ENCODE results near the gene ESR2. TPM values are rescaled to one million over a fixed set of nuclear protein-coding genes. Genes with fewer than 3 reads are reported as not detected.

The ESR2 gene
- total and polyA plus RNA-seq, 2 donors (not counting 3 experiments of a cell fraction or from before 2014, with no cell fraction given) = 0.10 to 0.58 TPM

- TF ChIP-seq MYC (IDR thresholded peaks at IDR 0.05; ENCODE audit: low read depth, low read length) (no peak), JUN (IDR thresholded peaks at IDR 0.05; ENCODE audit: borderline replicate concordance, insufficient read depth, insufficient read length, low read depth) (no peak), GATA2 (IDR thresholded peaks at IDR 0.05; ENCODE audit: insufficient read depth, insufficient read length, low read depth, low read length) (no peak), POLR2A (IDR thresholded peaks at IDR 0.05; ENCODE audit: low read depth, low read length) (no peak), FOS (IDR thresholded peaks at IDR 0.05; ENCODE audit: borderline replicate concordance, insufficient read depth, low read length) (no peak), POLR2AphosphoS5 (IDR thresholded peaks at IDR 0.05; ENCODE audit: insufficient read depth, low read depth, low read length) (no peak), EZH2 (IDR thresholded peaks at IDR 0.05; ENCODE audit: borderline replicate concordance, low read depth, low read length, severe bottlenecking) (no peak), MAX (IDR thresholded peaks at IDR 0.05; ENCODE audit: insufficient read depth, insufficient read length) (no peak)
- TF ChIP-seq, protein P1, sequence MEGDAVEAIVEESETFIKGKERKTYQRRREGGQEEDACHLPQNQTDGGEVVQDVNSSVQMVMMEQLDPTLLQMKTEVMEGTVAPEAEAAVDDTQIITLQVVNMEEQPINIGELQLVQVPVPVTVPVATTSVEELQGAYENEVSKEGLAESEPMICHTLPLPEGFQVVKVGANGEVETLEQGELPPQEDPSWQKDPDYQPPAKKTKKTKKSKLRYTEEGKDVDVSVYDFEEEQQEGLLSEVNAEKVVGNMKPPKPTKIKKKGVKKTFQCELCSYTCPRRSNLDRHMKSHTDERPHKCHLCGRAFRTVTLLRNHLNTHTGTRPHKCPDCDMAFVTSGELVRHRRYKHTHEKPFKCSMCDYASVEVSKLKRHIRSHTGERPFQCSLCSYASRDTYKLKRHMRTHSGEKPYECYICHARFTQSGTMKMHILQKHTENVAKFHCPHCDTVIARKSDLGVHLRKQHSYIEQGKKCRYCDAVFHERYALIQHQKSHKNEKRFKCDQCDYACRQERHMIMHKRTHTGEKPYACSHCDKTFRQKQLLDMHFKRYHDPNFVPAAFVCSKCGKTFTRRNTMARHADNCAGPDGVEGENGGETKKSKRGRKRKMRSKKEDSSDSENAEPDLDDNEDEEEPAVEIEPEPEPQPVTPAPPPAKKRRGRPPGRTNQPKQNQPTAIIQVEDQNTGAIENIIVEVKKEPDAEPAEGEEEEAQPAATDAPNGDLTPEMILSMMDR (IDR thresholded peaks at IDR 0.05; ENCODE audit: extremely low read depth in 1 of 2, insufficient read depth in 1 of 2, low read depth in 1 of 2, low read length in 2 of 2) = no peak
- no peak overlapping the region for H2AFZ ChIP-seq (ENCODE audit: low read depth, low read length)
- H3K27me3 ChIP-seq (ENCODE audit: control insufficient read depth in 2 of 2, insufficient read depth in 2 of 2, low read length in 2 of 2) = no peaks in the 10 kb centered on the region
- no peak overlapping the region for H3K4me2 ChIP-seq (ENCODE audit: insufficient read depth, low read length)
- no peaks in the 10 kb centered on the region for H4K20me1 ChIP-seq (replicated peaks; ENCODE audit: control insufficient read depth, extremely low read depth, insufficient read depth, low read length)
- no peaks in the 10 kb centered on the region for H3K79me2 ChIP-seq (ENCODE audit: control insufficient read depth, insufficient read depth, low read length)
- no peak overlapping the region for H3K4me3 ChIP-seq (replicated peaks in 1 of 3; ENCODE audit: insufficient read depth in 1 of 3, low read depth in 1 of 3, low read length in 3 of 3)
- H3K9ac ChIP-seq (replicated peaks; ENCODE audit: extremely low read depth, insufficient read depth, low read length) = no peak overlapping the region
- H3K36me3 ChIP-seq (ENCODE audit: control insufficient read depth in 2 of 2, extremely low read depth in 1 of 2, insufficient read depth in 2 of 2, low read length in 2 of 2) = peaks cover 0 to 5% of the 10 kb centered on the region in 2 experiments
- no TSS peak for BruUV-seq (replicated peaks)
- H3K9me1 ChIP-seq (replicated peaks; ENCODE audit: control insufficient read depth, extremely low read depth, insufficient read depth, low read length) = no peaks in the 10 kb centered on the region
- dilution Hi-C loops (cut with MboI; ENCODE audit: extremely low pct_ligation_motif_present, low sequenced_read_pairs) (no loop called here), intact Hi-C loops (cut with micrococcal nuclease) (no loop called here)
- H3K9me3 ChIP-seq (replicated peaks; ENCODE audit: control insufficient read depth, insufficient read depth, low read length) = no peaks in the 10 kb centered on the region
- no peak for DNase-seq (ENCODE audit: low read depth, low spot score)
- POLR2A ChIA-PET = interaction anchor here (0.7 kb wide), 1 partner anchor 20 kb away, joined by 3 read pairs; no protein-coding TSS in a partner anchor
- H3K4me1 ChIP-seq (ENCODE audit: control insufficient read depth, extremely low read depth, insufficient read depth, low read length) = no peaks in the 10 kb centered on the region
- FAIRE-seq = no peak
- no peak overlapping the region for H3K27ac ChIP-seq (ENCODE audit: insufficient read depth, low read depth, low read length)
- CTCF ChIA-PET = no interaction called here
Observed at GRCh38 chr14:64110802-64111201, 183.4 kb downstream of the ESR2 start.
